Naive thymus-derived CD4-positive, alpha-beta T cell (primary cell): ENCODE results near the gene PRRX1. TPM values are rescaled to one million over a fixed set of nuclear protein-coding genes. Genes with fewer than 3 reads are reported as not detected.
A peak's percentile ranks its signal among the peaks of the same experiment; 100 is the strongest.

Source experiments
- ATAC-seq: fragments of 150-1000 bp; cut with Tn5 transposase; 2 replicates; pipeline ENCODE4 v1.10.0; 2021; ENCODE audit warnings: mild to moderate bottlenecking, moderate library complexity
- CTCF ChIA-PET: fragments of 350-600 bp; sonication (Branson Sonifier 250); formaldehyde crosslinking; loops from one replicate; lab custom pipeline; 2021; ENCODE audit warnings: antibody characterized with exemption; lab: Charles Lee
- POLR2A ChIA-PET: fragments of 350-600 bp; sonication (Branson Sonifier 250); formaldehyde crosslinking; loops from one replicate; lab custom pipeline; 2021; ENCODE audit warnings: antibody characterized with exemption, inconsistent platforms; lab: Charles Lee
- DNase-seq, 9 donors: peaks; one replicate each; pipeline versions ENCODE4 v3.0.0 to v3.0.0-alpha.2; 2020 to 2022; ENCODE audit warnings: mixed read lengths in 1 of 9
- H3K27ac ChIP-seq: one replicate; pipeline ENCODE4 v1.7.0; 2013; ENCODE audit warnings: mild to moderate bottlenecking, low read depth, low read length, moderate library complexity
- H3K27me3 ChIP-seq, 2 donors: one replicate each; pipeline ENCODE4 v1.7.0; 2013; ENCODE audit warnings: low read length in 2 of 2, mild to moderate bottlenecking in 2 of 2, moderate library complexity in 2 of 2; ENCODE audit not compliant: control insufficient read depth in 2 of 2, insufficient read depth in 2 of 2
- H3K36me3 ChIP-seq, 3 experiments: 1 replicate in 2 of 3; 2 replicates in 1 of 3; pipeline ENCODE4 v1.7.0; 2013; ENCODE audit warnings: low read length in 3 of 3, mild to moderate bottlenecking in 3 of 3, moderate library complexity in 1 of 3; ENCODE audit not compliant: insufficient read depth in 3 of 3, control insufficient read depth in 2 of 3
- H3K4me1 ChIP-seq, 2 donors: one replicate each; pipeline ENCODE4 v1.7.0; 2013; ENCODE audit warnings: low read length in 2 of 2, mild to moderate bottlenecking in 2 of 2, moderate library complexity in 1 of 2; ENCODE audit not compliant: control insufficient read depth in 2 of 2, insufficient read depth in 2 of 2
- H3K4me3 ChIP-seq: 2 replicates; pipeline ENCODE4 v1.7.0; 2013; ENCODE audit warnings: mild to moderate bottlenecking, low read length
- H3K9me3 ChIP-seq, 3 experiments: 1 replicate in 2 of 3; 2 replicates in 1 of 3; pipeline ENCODE4 v1.7.0; 2013; ENCODE audit warnings: low read length in 3 of 3; ENCODE audit not compliant: control insufficient read depth in 2 of 3
- H3K27ac Mint-ChIP-seq, 9 donors: one replicate each; pipeline ENCODE4 v1.8.0; 2020 to 2022; ENCODE audit warnings: mixed read lengths in 9 of 9, mild to moderate bottlenecking in 8 of 9, moderate library complexity in 5 of 9, inconsistent platforms in 2 of 9
- H3K27me3 Mint-ChIP-seq, 5 donors: one replicate each; pipeline ENCODE4 v1.8.0; 2021 to 2022; ENCODE audit warnings: mixed read lengths in 5 of 5, mild to moderate bottlenecking in 1 of 5
- H3K36me3 Mint-ChIP-seq, 5 donors: one replicate each; pipeline ENCODE4 v1.8.0; 2020 to 2022; ENCODE audit warnings: mixed read lengths in 5 of 5, mild to moderate bottlenecking in 3 of 5, inconsistent platforms in 1 of 5
- H3K4me1 Mint-ChIP-seq, 7 donors: one replicate each; pipeline ENCODE4 v1.8.0; 2020 to 2022; ENCODE audit warnings: mixed read lengths in 7 of 7, mild to moderate bottlenecking in 3 of 7, inconsistent platforms in 1 of 7
- H3K4me3 Mint-ChIP-seq, 10 donors: one replicate each; pipeline ENCODE4 v1.8.0; 2020 to 2022; ENCODE audit warnings: mild to moderate bottlenecking in 10 of 10, mixed read lengths in 10 of 10, moderate library complexity in 6 of 10, inconsistent platforms in 2 of 10
- H3K9me3 Mint-ChIP-seq, 11 donors: one replicate each; pipeline ENCODE4 v1.8.0; 2020 to 2022; ENCODE audit warnings: mixed read lengths in 11 of 11, mild to moderate bottlenecking in 4 of 11, inconsistent platforms in 1 of 11, moderate library complexity in 1 of 11
- intact Hi-C, 2 donors: fragments of 100-400 bp; cut with micrococcal nuclease; formaldehyde crosslinking; loops; one replicate each; pipeline ENCODE4 v1.15.1; 2023
- polyA plus RNA-seq, 2 donors: library from polyadenylated mRNA; unstranded; fragments of 300-500 nt; fragmentation: Illumina TruSeq; gene quantifications; one replicate each; pipeline ENCODE4 v1.2.3, GENCODE V29; 2021
- total RNA-seq, 6 experiments: library from RNA in 5 of 6; stranded (reverse) in 5 of 6; gene quantifications; 1 replicate in 5 of 6; 2 replicates in 1 of 6; pipeline ENCODE4 v1.2.3 and lab custom pipeline; 2021 to 2026

Gene PRRX1
- total and polyA plus RNA-seq, 7 experiments from 2014 or later: not detected

GRCh38 chr1:170669107-170669445 is 5.1 kb downstream of the PRRX1 start:
- Histone ChIP-seq H3K4me1 (no peaks in the 10 kb centered on the region), H3K27ac (no peak overlapping the region), H3K4me3 (no peak overlapping the region), H3K36me3 (no peaks in the 10 kb centered on the region), H3K9me3 (no peaks in the 10 kb centered on the region), H3K27me3 (peaks cover 10 to 15% of the 10 kb centered on the region in 2 donors)
- Mint-ChIP-seq H3K27me3 (peaks cover 74 to 93% (median 86%) of the 10 kb centered on the region in 5 donors), H3K4me1 (peaks cover 6 to 28% (median 22%) of the 10 kb centered on the region in 7 donors), H3K9me3 (peaks cover 0 to 6% (median 0%) of the 10 kb centered on the region in 11 donors), H3K4me3 (peak overlapping the region in 1 of 10 donors; percentile 3), H3K27ac (no peak overlapping the region), H3K36me3 (peaks cover 0 to 9% (median 0%) of the 10 kb centered on the region in 5 donors)
- ATAC-seq: no peak
- no peak for DNase-seq
- ChIA-PET POLR2A (no interaction called here), CTCF (no interaction called here)
- intact Hi-C loops: loop anchor here in 1 of 2 donors (10.0 kb wide), 1 partner anchor 744 kb away; no protein-coding TSS in a partner anchor

GRCh38 chr1:170669586-170670530 is 5.9 kb downstream of the PRRX1 start:
- Histone ChIP-seq H3K27me3 (peaks cover 10 to 15% of the 10 kb centered on the region in 2 donors), H3K4me1 (no peaks in the 10 kb centered on the region), H3K36me3 (no peaks in the 10 kb centered on the region), H3K9me3 (no peaks in the 10 kb centered on the region), H3K27ac (no peak overlapping the region), H3K4me3 (no peak overlapping the region)
- peaks cover 0 to 7% (median 0%) of the 10 kb centered on the region in 11 donors for H3K9me3 Mint-ChIP-seq
- DNase-seq: no peak
- H3K27me3 Mint-ChIP-seq: peaks cover 76 to 96% (median 88%) of the 10 kb centered on the region in 5 donors
- intact Hi-C loops: loop anchor here in 1 of 2 donors (10.0 kb wide), 1 partner anchor 745 kb away; no protein-coding TSS in a partner anchor
- no peak for ATAC-seq
- POLR2A ChIA-PET: no interaction called here
- peak overlapping the region in 2 of 9 donors; percentile 28 to 40 for H3K27ac Mint-ChIP-seq
- peaks cover 5 to 28% (median 22%) of the 10 kb centered on the region in 7 donors for H3K4me1 Mint-ChIP-seq
- CTCF ChIA-PET: no interaction called here
- H3K36me3 Mint-ChIP-seq: peaks cover 0 to 9% (median 0%) of the 10 kb centered on the region in 5 donors
- peak overlapping the region in 1 of 10 donors; percentile 3 for H3K4me3 Mint-ChIP-seq

- Mint-ChIP-seq H3K36me3 (peaks cover 0 to 9% (median 0%) of the 10 kb centered on the region in 5 donors), H3K4me1 (peaks cover 5 to 23% (median 16%) of the 10 kb centered on the region in 7 donors), H3K27me3 (peaks cover 69 to 92% (median 80%) of the 10 kb centered on the region in 5 donors), H3K4me3 (no peak overlapping the region), H3K27ac (no peak overlapping the region), H3K9me3 (peaks cover 0 to 7% (median 0%) of the 10 kb centered on the region in 11 donors)
- Histone ChIP-seq H3K4me3 (no peak overlapping the region), H3K9me3 (no peaks in the 10 kb centered on the region), H3K27ac (no peak overlapping the region), H3K4me1 (no peaks in the 10 kb centered on the region), H3K27me3 (peaks cover 10 to 11% of the 10 kb centered on the region in 2 donors), H3K36me3 (no peaks in the 10 kb centered on the region)
- ChIA-PET POLR2A (no interaction called here), CTCF (no interaction called here)
- intact Hi-C loops: no loop called here
- ATAC-seq (no peak), DNase-seq (peak in 1 of 9 donors; percentile 41)
These were observed 7.1 kb downstream of the PRRX1 start for GRCh38 chr1:170670802-170671628.

- ATAC-seq: no peak
- no peaks in the 10 kb centered on the region for H3K36me3 ChIP-seq
- H3K4me1 Mint-ChIP-seq: peaks cover 5 to 20% (median 14%) of the 10 kb centered on the region in 7 donors
- H3K9me3 ChIP-seq: no peaks in the 10 kb centered on the region
- H3K9me3 Mint-ChIP-seq: peaks cover 0 to 6% (median 0%) of the 10 kb centered on the region in 11 donors
- H3K27ac Mint-ChIP-seq: no peak overlapping the region
- H3K27me3 ChIP-seq: peaks cover 10% of the 10 kb centered on the region in 2 donors
- peaks cover 69 to 91% (median 81%) of the 10 kb centered on the region in 5 donors for H3K27me3 Mint-ChIP-seq
- H3K4me3 Mint-ChIP-seq: no peak overlapping the region
- CTCF ChIA-PET: no interaction called here
- H3K4me3 ChIP-seq: no peak overlapping the region
- H3K27ac ChIP-seq: no peak overlapping the region
- DNase-seq: no peak
- H3K4me1 ChIP-seq: no peaks in the 10 kb centered on the region
- POLR2A ChIA-PET: no interaction called here
- peaks cover 0 to 9% (median 0%) of the 10 kb centered on the region in 5 donors for H3K36me3 Mint-ChIP-seq
- intact Hi-C loops: no loop called here
These were observed 7.7 kb downstream of the PRRX1 start for GRCh38 chr1:170671629-170671963.

- no peak overlapping the region for H3K27ac ChIP-seq
- H3K4me1 ChIP-seq: no peaks in the 10 kb centered on the region
- Mint-ChIP-seq H3K27me3 (peaks cover 65 to 84% (median 77%) of the 10 kb centered on the region in 5 donors), H3K4me3 (no peak overlapping the region), H3K36me3 (peaks cover 0 to 9% (median 0%) of the 10 kb centered on the region in 5 donors), H3K27ac (no peak overlapping the region), H3K9me3 (peaks cover 0 to 6% (median 0%) of the 10 kb centered on the region in 11 donors), H3K4me1 (peaks cover 5 to 14% (median 10%) of the 10 kb centered on the region in 7 donors)
- POLR2A ChIA-PET: no interaction called here
- no peaks in the 10 kb centered on the region for H3K36me3 ChIP-seq
- CTCF ChIA-PET: no interaction called here
- no peaks in the 10 kb centered on the region for H3K9me3 ChIP-seq
- no peak overlapping the region for H3K4me3 ChIP-seq
- peaks cover 10% of the 10 kb centered on the region in 2 donors for H3K27me3 ChIP-seq
- intact Hi-C loops: no loop called here
- DNase-seq: no peak
- ATAC-seq: no peak
These were observed 8.4 kb downstream of the PRRX1 start for GRCh38 chr1:170672316-170672715.

GRCh38 chr1:170674239-170674638 is 10.3 kb downstream of the PRRX1 start:
- no peak for ATAC-seq
- DNase-seq: no peak
- Mint-ChIP-seq H3K27me3 (peaks cover 54 to 83% (median 76%) of the 10 kb centered on the region in 5 donors), H3K27ac (no peak overlapping the region), H3K4me3 (no peak overlapping the region), H3K9me3 (peaks cover 0 to 3% (median 0%) of the 10 kb centered on the region in 11 donors), H3K4me1 (peaks cover 0 to 5% (median 0%) of the 10 kb centered on the region in 7 donors), H3K36me3 (peaks cover 0 to 9% (median 0%) of the 10 kb centered on the region in 5 donors)
- ChIA-PET CTCF (no interaction called here), POLR2A (no interaction called here)
- intact Hi-C loops: no loop called here
- Histone ChIP-seq H3K4me3 (no peak overlapping the region), H3K4me1 (no peaks in the 10 kb centered on the region), H3K36me3 (no peaks in the 10 kb centered on the region), H3K27ac (no peak overlapping the region), H3K27me3 (peaks cover 4 to 10% of the 10 kb centered on the region in 2 donors), H3K9me3 (no peaks in the 10 kb centered on the region)
